ENCODE data around the gene DSE. TPM values are rescaled to one million over a fixed set of nuclear protein-coding genes. Genes with fewer than 3 reads are reported as not detected.

The DSE gene
- total RNA-seq, 1 experiment from 2014 or later = 38.5 TPM

DNA sequence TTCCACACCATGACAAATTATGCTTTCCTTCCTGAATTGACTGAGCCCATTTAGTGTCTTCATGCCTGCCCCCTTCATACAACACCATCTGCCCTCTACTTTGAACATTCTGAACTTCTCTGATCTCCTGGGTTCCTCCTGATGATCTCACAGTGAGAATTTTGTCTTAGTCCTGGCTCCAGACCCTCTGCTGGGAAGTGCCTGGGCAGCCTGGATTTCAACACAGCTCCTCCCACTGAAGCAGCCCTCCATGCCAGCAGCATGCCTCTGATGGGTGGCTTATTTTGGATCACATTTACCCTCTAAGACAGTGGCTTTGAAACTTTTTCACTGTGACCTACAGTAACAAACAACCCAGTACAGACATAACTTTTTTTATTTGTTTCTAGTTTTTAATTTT, 41.5 kb downstream of the DSE start:
- DNase-seq (ENCODE audit: low read depth, low spot score) (no peak), ATAC-seq (no peak)
- H3K27me3 ChIP-seq (ENCODE audit: insufficient read depth, low read length) = no peaks in the 10 kb centered on the region
- H4K20me1 ChIP-seq (ENCODE audit: insufficient read depth) = no peaks in the 10 kb centered on the region
- ChIA-PET CTCF (no interaction called here), RAD21 (ENCODE audit: low non-redundant PET in 1 of 2, low total read pairs in 2 of 2, uncharacterized antibody in 2 of 2, unreplicated experiment in 2 of 2) (no interaction called here), POLR2A (no interaction called here)
- H2AFZ ChIP-seq (ENCODE audit: low read depth, low read length, poor library complexity, severe bottlenecking) = no peak overlapping the region
- H3K36me3 ChIP-seq (ENCODE audit: control insufficient read depth in 1 of 2, insufficient read depth in 2 of 2, low read length in 2 of 2) = no peaks in the 10 kb centered on the region
- H3K4me3 ChIP-seq (replicated peaks in 1 of 2; ENCODE audit: low read depth in 1 of 2, low read length in 2 of 2) = no peak overlapping the region
- BruUV-seq (replicated peaks) = no TSS peak
- H3K27ac ChIP-seq (ENCODE audit: low read depth, low read length) = no peak overlapping the region
- intact Hi-C loops (cut with micrococcal nuclease) = no loop called here
- no peak overlapping the region for H3K4me2 ChIP-seq (ENCODE audit: low read length)
- H3K9me2 ChIP-seq (ENCODE audit: insufficient read depth) = no peaks in the 10 kb centered on the region
- peaks cover 8% of the 10 kb centered on the region for H3K79me2 ChIP-seq (ENCODE audit: insufficient read depth, low read length)
- no peaks in the 10 kb centered on the region for H3K9me3 ChIP-seq (ENCODE audit: control insufficient read depth in 1 of 2, insufficient read depth in 1 of 2, low read depth in 1 of 2, low read length in 2 of 2)
- H3K4me1 ChIP-seq (ENCODE audit: control insufficient read depth in 1 of 2, insufficient read depth in 2 of 2, low read length in 2 of 2) = peaks cover 0 to 9% of the 10 kb centered on the region in 2 experiments; a peak in 2 of 4 replicates
- TF ChIP-seq, protein P1, sequence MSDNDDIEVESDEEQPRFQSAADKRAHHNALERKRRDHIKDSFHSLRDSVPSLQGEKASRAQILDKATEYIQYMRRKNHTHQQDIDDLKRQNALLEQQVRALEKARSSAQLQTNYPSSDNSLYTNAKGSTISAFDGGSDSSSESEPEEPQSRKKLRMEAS (IDR thresholded peaks at IDR 0.05) = no peak
- no peak for TF ChIP-seq ZNF274 (IDR thresholded peaks at IDR 0.05; ENCODE audit: low read depth, low read length)
- H3K9ac ChIP-seq (ENCODE audit: low read length) = no peak overlapping the region

- ChIA-PET POLR2A (no interaction called here), RAD21 (ENCODE audit: low non-redundant PET in 1 of 2, low total read pairs in 2 of 2, uncharacterized antibody in 2 of 2, unreplicated experiment in 2 of 2) (no interaction called here), CTCF (no interaction called here)
- no peaks in the 10 kb centered on the region for H3K27me3 ChIP-seq (ENCODE audit: insufficient read depth, low read length)
- no peak for ATAC-seq
- no peak overlapping the region for H3K27ac ChIP-seq (ENCODE audit: low read depth, low read length)
- no peak for DNase-seq (ENCODE audit: low read depth, low spot score)
- intact Hi-C loops (cut with micrococcal nuclease) = no loop called here
- no TSS peak for BruUV-seq (replicated peaks)
- H3K9ac ChIP-seq (ENCODE audit: low read length) = no peak overlapping the region
- H3K4me2 ChIP-seq (ENCODE audit: low read length) = no peak overlapping the region
- no peak overlapping the region for H2AFZ ChIP-seq (ENCODE audit: low read depth, low read length, poor library complexity, severe bottlenecking)
- H3K4me1 ChIP-seq (ENCODE audit: control insufficient read depth in 1 of 2, insufficient read depth in 2 of 2, low read length in 2 of 2) = peaks cover 0 to 9% of the 10 kb centered on the region in 2 experiments; a peak in 2 of 4 replicates
- H3K9me3 ChIP-seq (ENCODE audit: control insufficient read depth in 1 of 2, insufficient read depth in 1 of 2, low read depth in 1 of 2, low read length in 2 of 2) = no peaks in the 10 kb centered on the region
- H3K79me2 ChIP-seq (ENCODE audit: insufficient read depth, low read length) = no peaks in the 10 kb centered on the region; the same call in none of the 2 replicates
- no peaks in the 10 kb centered on the region for H3K36me3 ChIP-seq (ENCODE audit: control insufficient read depth in 1 of 2, insufficient read depth in 2 of 2, low read length in 2 of 2)
- H4K20me1 ChIP-seq (ENCODE audit: insufficient read depth) = no peaks in the 10 kb centered on the region
- H3K4me3 ChIP-seq (replicated peaks in 1 of 2; ENCODE audit: low read depth in 1 of 2, low read length in 2 of 2) = no peak overlapping the region
- H3K9me2 ChIP-seq (ENCODE audit: insufficient read depth) = no peaks in the 10 kb centered on the region
- no peak for TF ChIP-seq ELF1 (IDR thresholded peaks at IDR 0.05; ENCODE audit: borderline replicate concordance, low read depth)
- no peak for TF ChIP-seq SRF (IDR thresholded peaks at IDR 0.05; ENCODE audit: low read depth)
- no peak for TF ChIP-seq JUND (IDR thresholded peaks at IDR 0.05)
- no peak for TF ChIP-seq CEBPB (IDR thresholded peaks at IDR 0.05; ENCODE audit: low read depth)
- TF ChIP-seq TCF7L2 (IDR thresholded peaks at IDR 0.05; ENCODE audit: borderline replicate concordance, extremely low read depth, insufficient read depth, insufficient read length) = no peak
- no peak for TF ChIP-seq ZNF274 (IDR thresholded peaks at IDR 0.05; ENCODE audit: low read depth, low read length)
- TF ChIP-seq YY1 (IDR thresholded peaks at IDR 0.05; ENCODE audit: extremely low read depth, insufficient replicate concordance, low read depth, low read length) = no peak
- no peak for TF ChIP-seq CTCF (IDR thresholded peaks at IDR 0.05 in 2 of 3, conservative IDR thresholded peaks at IDR 0.05 in 1 of 3; ENCODE audit: borderline replicate concordance in 1 of 3, insufficient read depth in 1 of 3, low read depth in 2 of 3, low read length in 2 of 3)
- TF ChIP-seq EZH2phosphoT487 (IDR thresholded peaks at IDR 0.05; ENCODE audit: borderline replicate concordance) = no peak
- TF ChIP-seq, protein P2, sequence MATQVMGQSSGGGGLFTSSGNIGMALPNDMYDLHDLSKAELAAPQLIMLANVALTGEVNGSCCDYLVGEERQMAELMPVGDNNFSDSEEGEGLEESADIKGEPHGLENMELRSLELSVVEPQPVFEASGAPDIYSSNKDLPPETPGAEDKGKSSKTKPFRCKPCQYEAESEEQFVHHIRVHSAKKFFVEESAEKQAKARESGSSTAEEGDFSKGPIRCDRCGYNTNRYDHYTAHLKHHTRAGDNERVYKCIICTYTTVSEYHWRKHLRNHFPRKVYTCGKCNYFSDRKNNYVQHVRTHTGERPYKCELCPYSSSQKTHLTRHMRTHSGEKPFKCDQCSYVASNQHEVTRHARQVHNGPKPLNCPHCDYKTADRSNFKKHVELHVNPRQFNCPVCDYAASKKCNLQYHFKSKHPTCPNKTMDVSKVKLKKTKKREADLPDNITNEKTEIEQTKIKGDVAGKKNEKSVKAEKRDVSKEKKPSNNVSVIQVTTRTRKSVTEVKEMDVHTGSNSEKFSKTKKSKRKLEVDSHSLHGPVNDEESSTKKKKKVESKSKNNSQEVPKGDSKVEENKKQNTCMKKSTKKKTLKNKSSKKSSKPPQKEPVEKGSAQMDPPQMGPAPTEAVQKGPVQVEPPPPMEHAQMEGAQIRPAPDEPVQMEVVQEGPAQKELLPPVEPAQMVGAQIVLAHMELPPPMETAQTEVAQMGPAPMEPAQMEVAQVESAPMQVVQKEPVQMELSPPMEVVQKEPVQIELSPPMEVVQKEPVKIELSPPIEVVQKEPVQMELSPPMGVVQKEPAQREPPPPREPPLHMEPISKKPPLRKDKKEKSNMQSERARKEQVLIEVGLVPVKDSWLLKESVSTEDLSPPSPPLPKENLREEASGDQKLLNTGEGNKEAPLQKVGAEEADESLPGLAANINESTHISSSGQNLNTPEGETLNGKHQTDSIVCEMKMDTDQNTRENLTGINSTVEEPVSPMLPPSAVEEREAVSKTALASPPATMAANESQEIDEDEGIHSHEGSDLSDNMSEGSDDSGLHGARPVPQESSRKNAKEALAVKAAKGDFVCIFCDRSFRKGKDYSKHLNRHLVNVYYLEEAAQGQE (IDR thresholded peaks at IDR 0.05; ENCODE audit: low read depth) = no peak
- no peak for TF ChIP-seq SP1 (IDR thresholded peaks at IDR 0.05; ENCODE audit: low read depth)
- TF ChIP-seq EZH2 (IDR thresholded peaks at IDR 0.05) = no peak
- TF ChIP-seq FOSL1 (IDR thresholded peaks at IDR 0.05; ENCODE audit: low read depth) = no peak
- no peak for TF ChIP-seq EGR1 (IDR thresholded peaks at IDR 0.05; ENCODE audit: low read depth)
- no peak for TF ChIP-seq RAD21 (IDR thresholded peaks at IDR 0.05; ENCODE audit: low read depth)
- TF ChIP-seq ATF3 (IDR thresholded peaks at IDR 0.05) = no peak
Measured at GRCh38 chr6:116413357-116413756, 42.6 kb downstream of the DSE start.
